HepG2 (cell line): ENCODE measurements around the gene ZNF213. TPM values are rescaled to one million over a fixed set of nuclear protein-coding genes. Genes with fewer than 3 reads are reported as not detected.

Experiments used
- CENPT ChIP-seq: sonication (generic); formaldehyde crosslinking; IDR thresholded peaks from 2 replicates; pipeline ENCODE4 v1.8.0; 2022; ENCODE audit warnings: low read depth, mild to moderate bottlenecking, moderate library complexity, missing genetic modification reagents
- FOXA3 ChIP-seq: IDR thresholded peaks from 2 replicates; pipeline ENCODE4 v1.6.1; 2016; ENCODE audit warnings: missing genetic modification reagents, missing compliant biosample characterization
- GABPA ChIP-seq, 2 experiments: IDR thresholded peaks; 2 replicates each; pipeline ENCODE4 v1.6.1; 2011 to 2016; ENCODE audit warnings: low read depth in 2 of 2, low read length in 1 of 2, missing biosample characterization in 1 of 2, missing genetic modification characterization in 1 of 2
- HMGXB4 ChIP-seq, 2 experiments: sonication (generic) in 1 of 2; formaldehyde crosslinking in 1 of 2; IDR thresholded peaks; 2 replicates each; pipeline versions ENCODE4 v1.4.0 to v1.6.1; 2018 to 2020; ENCODE audit warnings: missing genetic modification reagents in 2 of 2, borderline replicate concordance in 1 of 2, low read depth in 1 of 2, mild to moderate bottlenecking in 1 of 2, missing biosample characterization in 1 of 2
- HOXD1 ChIP-seq: sonication (generic); formaldehyde crosslinking; IDR thresholded peaks from 2 replicates; pipeline ENCODE4 v1.5.0; 2020; ENCODE audit warnings: missing genetic modification reagents
- IKZF5 ChIP-seq: IDR thresholded peaks from 2 replicates; pipeline ENCODE4 v1.6.1; 2018; ENCODE audit warnings: missing genetic modification reagents, mild to moderate bottlenecking, missing compliant biosample characterization
- JARID2 ChIP-seq: sonication (generic); formaldehyde crosslinking; IDR thresholded peaks from 2 replicates; pipeline ENCODE4 v1.8.1; 2023; ENCODE audit warnings: missing genetic modification reagents, inconsistent platforms; ENCODE audit not compliant: insufficient replicate concordance
- JUN ChIP-seq: sonication (generic); formaldehyde crosslinking; IDR thresholded peaks from 2 replicates; pipeline ENCODE4 v1.4.0; 2020; ENCODE audit warnings: mild to moderate bottlenecking, missing genetic modification reagents
- KLF9 ChIP-seq: IDR thresholded peaks from 2 replicates; pipeline ENCODE4 v1.6.1; 2016; ENCODE audit warnings: low read depth
- LCORL ChIP-seq, 2 experiments: fragments of 450-650 bp in 1 of 2; sonication (generic) in 1 of 2; formaldehyde crosslinking in 1 of 2; IDR thresholded peaks; 2 replicates each; pipeline versions ENCODE4 v1.5.0 to v1.6.1; 2017 to 2020; ENCODE audit warnings: antibody characterized with exemption in 1 of 2, missing genetic modification reagents in 1 of 2
- MIER3 ChIP-seq: IDR thresholded peaks from 2 replicates; pipeline ENCODE4 v1.6.1; 2016; ENCODE audit warnings: missing compliant biosample characterization, borderline replicate concordance
- NONO ChIP-seq, 2 experiments: fragments of 450-650 bp in 1 of 2; sonication (generic) in 1 of 2; formaldehyde crosslinking in 1 of 2; IDR thresholded peaks in 1 of 2; conservative IDR thresholded peaks in 1 of 2; 2 replicates each; pipeline versions ENCODE4 v1.6.1 to v1.8.0; 2017 to 2022; ENCODE audit warnings: mild to moderate bottlenecking in 1 of 2, missing genetic modification reagents in 1 of 2, moderate library complexity in 1 of 2
- PITX1 ChIP-seq: sonication (generic); formaldehyde crosslinking; IDR thresholded peaks from 2 replicates; pipeline ENCODE4 v1.5.1; 2020; ENCODE audit warnings: mild to moderate bottlenecking, missing genetic modification reagents
- POGZ ChIP-seq: sonication (generic); formaldehyde crosslinking; IDR thresholded peaks from 2 replicates; pipeline ENCODE4 v1.4.0; 2020; ENCODE audit warnings: mild to moderate bottlenecking, missing genetic modification reagents
- SP4 ChIP-seq: sonication (generic); formaldehyde crosslinking; IDR thresholded peaks from 2 replicates; pipeline ENCODE4 v1.8.1; 2023; ENCODE audit warnings: mild to moderate bottlenecking, missing genetic modification reagents
- SRSF1 ChIP-seq: fragments of 200-400 bp; formaldehyde crosslinking; optimal IDR thresholded peaks from 2 replicates; pipeline ENCODE3; 2017; ENCODE audit warnings: mild to moderate bottlenecking, low read depth, low read length, moderate library complexity
- TFDP1 ChIP-seq: IDR thresholded peaks from 2 replicates; pipeline ENCODE4 v1.6.1; 2016; ENCODE audit warnings: missing compliant biosample characterization, missing genetic modification reagents, borderline replicate concordance
- ZGPAT ChIP-seq: IDR thresholded peaks from 2 replicates; pipeline ENCODE4 v1.6.1; 2016; ENCODE audit warnings: mild to moderate bottlenecking
- ZNF451 ChIP-seq: sonication (generic); formaldehyde crosslinking; IDR thresholded peaks from 2 replicates; pipeline ENCODE4 v1.5.0; 2020; ENCODE audit warnings: mild to moderate bottlenecking, missing genetic modification reagents
- ZNF501 ChIP-seq: sonication (generic); formaldehyde crosslinking; IDR thresholded peaks from 2 replicates; pipeline ENCODE4 v1.5.1; 2020; ENCODE audit warnings: mild to moderate bottlenecking, moderate library complexity, missing genetic modification reagents
- ZNF564 ChIP-seq: sonication (generic); formaldehyde crosslinking; IDR thresholded peaks from 2 replicates; pipeline ENCODE4 v1.8.1; 2023; ENCODE audit warnings: mild to moderate bottlenecking, missing genetic modification reagents
- ZNF605 ChIP-seq: sonication (generic); formaldehyde crosslinking; IDR thresholded peaks from 2 replicates; pipeline ENCODE4 v1.8.0; 2022; ENCODE audit warnings: mild to moderate bottlenecking, missing genetic modification reagents
- ZNF644 ChIP-seq: IDR thresholded peaks from 2 replicates; pipeline ENCODE4 v1.6.1; 2016; ENCODE audit warnings: low read depth
- polyA plus RNA-seq, 8 experiments: library from polyadenylated mRNA; depleted of rRNA in 3 of 8; stranded (reverse) in 7 of 8; unstranded in 1 of 8; fragments of >200 nt; fragmentation: Illumina TruSeq in 4 of 8; extraction: Trizol in 4 of 8; gene quantifications; 2 replicates each; pipeline versions ENCODE4 v1.2.1 to v1.2.3, GENCODE V29; 2011 to 2016; ENCODE audit warnings: low read depth in 4 of 8, missing spikeins in 1 of 8, mixed read lengths in 1 of 8; ENCODE audit not compliant: insufficient read depth in 1 of 8
- total RNA-seq, 5 experiments: library from RNA; depleted of rRNA; stranded (reverse); fragments of >200 nt; fragmentation: Illumina TruSeq; extraction: Trizol; gene quantifications; 2 replicates each; pipeline ENCODE4 v1.2.3, GENCODE V29; 2016; ENCODE audit warnings: low read depth in 1 of 5

The ZNF213 gene
- total and polyA plus RNA-seq, 2 of the 13 experiments (the other 11 are each of a cell fraction or from before 2014, with no cell fraction given), result 0.59 to 0.97 TPM

GRCh38 chr16:3087243-3088235 is 47.3 kb upstream of the ZNF213 start (continued):
- no peak for TF ChIP-seq LCORL (IDR thresholded peaks at IDR 0.05)
- peak; percentile 70 for TF ChIP-seq LCORL (CRISPR knock-in tag; IDR thresholded peaks at IDR 0.05)
- TF ChIP-seq PITX1 (CRISPR knock-in tag), result no peak
- no peak for TF ChIP-seq ZNF451 (CRISPR knock-in tag)
- TF ChIP-seq HOXD1, result 0 out of 2 replicates have a peak, but pooled peaks have one; percentile 45
- TF ChIP-seq CENPT (CRISPR knock-in tag), result no peak
- TF ChIP-seq NONO (IDR thresholded peaks at IDR 0.05), result no peak
- no peak for TF ChIP-seq NONO (CRISPR knock-in tag; conservative IDR thresholded peaks at IDR 0.05)
- peak; percentile 55; the same call in 1 of the 2 replicates for TF ChIP-seq ZNF644 (CRISPR knock-in tag)
- TF ChIP-seq ZNF564 (CRISPR knock-in tag), result 0 out of 2 replicates have a peak, but pooled peaks have one; percentile 16
- TF ChIP-seq JARID2 (CRISPR knock-in tag), result no peak
- TF ChIP-seq POGZ, result no peak
- TF ChIP-seq ZNF605, result peak; percentile 21; the same call in 1 of the 2 replicates
- TF ChIP-seq FOXA3 (CRISPR knock-in tag), result 0 out of 2 replicates have a peak, but pooled peaks have one; percentile 8
- TF ChIP-seq ZGPAT (CRISPR knock-in tag), result peak; percentile 19; the same call in 1 of the 2 replicates
- TF ChIP-seq MIER3 (CRISPR knock-in tag), result no peak
- TF ChIP-seq SRSF1, result no peak
- TF ChIP-seq TFDP1 (CRISPR knock-in tag), result no peak
- peak; percentile 83 to 84 for TF ChIP-seq HMGXB4 (CRISPR knock-in tag; IDR thresholded peaks at IDR 0.05; ENCODE audit: borderline replicate concordance in 1 of 2, low read depth in 1 of 2)
- no peak for TF ChIP-seq IKZF5
- no peak for TF ChIP-seq JUN (CRISPR knock-in tag)
- peak; percentile 2; the same call in 1 of the 2 replicates for TF ChIP-seq ZNF501 (CRISPR knock-in tag)
- TF ChIP-seq SP4 (CRISPR knock-in tag), result no peak
- TF ChIP-seq GABPA (IDR thresholded peaks at IDR 0.05; ENCODE audit: low read depth, low read length), result no peak
- TF ChIP-seq GABPA (CRISPR knock-in tag; IDR thresholded peaks at IDR 0.05; ENCODE audit: low read depth), result no peak
- no peak for TF ChIP-seq KLF9 (CRISPR knock-in tag)
